Activated naive CD4-positive, alpha-beta T cell treated with anti-CD3 and anti-CD28 coated beads, Interleukin-2, amount 50 U/mL, for 72 hours (primary cell): ENCODE measurements around the gene GPLD1. TPM values are rescaled to one million over a fixed set of nuclear protein-coding genes. Genes with fewer than 3 reads are reported as not detected.
"Not testable (repeated sequence)": the region's sequence is repeated elsewhere in the genome, so short reads cannot be mapped to it uniquely, and the experiment has no call there.

Source experiments
- ATAC-seq, 2 donors: fragments of 150-1000 bp; cut with Tn5 transposase; 2 replicates each; pipeline ENCODE4 v1.10.0; 2021; ENCODE audit warnings: mild to moderate bottlenecking in 2 of 2, moderate library complexity in 2 of 2
- DNase-seq, 2 donors: peaks; one replicate each; pipeline ENCODE4 v3.0.0; 2021 to 2022; ENCODE audit warnings: low spot score in 2 of 2
- H3K27ac Mint-ChIP-seq, 2 donors: one replicate each; pipeline ENCODE4 v1.8.0; 2022; ENCODE audit warnings: mild to moderate bottlenecking in 2 of 2, mixed read lengths in 2 of 2
- H3K36me3 Mint-ChIP-seq, 2 donors: one replicate each; pipeline ENCODE4 v1.8.0; 2022; ENCODE audit warnings: mixed read lengths in 2 of 2
- H3K9me3 Mint-ChIP-seq, 2 donors: one replicate each; pipeline ENCODE4 v1.8.0; 2022; ENCODE audit warnings: mixed read lengths in 2 of 2
- total RNA-seq, 2 donors: library from RNA; stranded (reverse); gene quantifications; one replicate each; pipeline ENCODE4 v1.2.3, GENCODE V29; 2022

The GPLD1 gene
- total RNA-seq, 2 donors from 2014 or later: 0.16 to 0.99 TPM

GRCh38 chr6:24412294-24412693 is 77.1 kb downstream of the GPLD1 start:
- H3K36me3 Mint-ChIP-seq: no peaks in the 10 kb centered on the region
- no peak for DNase-seq
- no peaks in the 10 kb centered on the region for H3K9me3 Mint-ChIP-seq
- no peak for ATAC-seq
- H3K27ac Mint-ChIP-seq: peak overlapping the region in 1 of 2 donors; percentile 38

- H3K9me3 Mint-ChIP-seq: no peaks in the 10 kb centered on the region
- no peak overlapping the region for H3K27ac Mint-ChIP-seq
- H3K36me3 Mint-ChIP-seq: no peaks in the 10 kb centered on the region
- ATAC-seq (no peak), DNase-seq (no peak)
Observed at GRCh38 chr6:24410622-24411021, 78.8 kb downstream of the GPLD1 start.

- H3K36me3 Mint-ChIP-seq: peaks cover 0 to 7% of the 10 kb centered on the region in 2 donors
- DNase-seq: no peak
- H3K27ac Mint-ChIP-seq: no peak overlapping the region
Observed at GRCh38 chr6:24408719-24409410, 80.5 kb downstream of the GPLD1 start.

GRCh38 chr6:24405262-24405661 is 84.1 kb downstream of the GPLD1 start:
- Mint-ChIP-seq H3K27ac (no peak overlapping the region), H3K36me3 (peaks cover 5 to 14% of the 10 kb centered on the region in 2 donors), H3K9me3 (no peaks in the 10 kb centered on the region)
- ATAC-seq (no peak), DNase-seq (no peak)

More at GRCh38 chr6:24408719-24409410, 80.5 kb downstream of the GPLD1 start:
- no peak for ATAC-seq
- no peaks in the 10 kb centered on the region for H3K9me3 Mint-ChIP-seq

GRCh38 chr6:24403501-24403824 is 85.9 kb downstream of the GPLD1 start:
- peak overlapping the region; percentile 71 to 83 for H3K27ac Mint-ChIP-seq

GRCh38 chr6:24402697-24403500 is 86.5 kb downstream of the GPLD1 start, which contains the start of gene MRS2:
MRS2 (plus strand) TSS chr6:24402936; CDS start chr6:24403047, 111 bp downstream.
- ATAC-seq: peak; percentile 96 to 98
- peak within 1 kb of the TSS; percentile 71 to 83 for H3K27ac Mint-ChIP-seq
- peaks cover 11 to 14% of the 10 kb centered on the region in 2 donors for H3K36me3 Mint-ChIP-seq

More at GRCh38 chr6:24403501-24403824, 85.9 kb downstream of the GPLD1 start:
- DNase-seq (no peak), ATAC-seq (no peak)
- peaks cover 11 to 14% of the 10 kb centered on the region in 2 donors for H3K36me3 Mint-ChIP-seq
- no peaks in the 10 kb centered on the region for H3K9me3 Mint-ChIP-seq

GRCh38 chr6:24401458-24401857 is 87.9 kb downstream of the GPLD1 start:
- H3K36me3 Mint-ChIP-seq: peaks cover 11 to 18% of the 10 kb centered on the region in 2 donors
- H3K9me3 Mint-ChIP-seq: no peaks in the 10 kb centered on the region
- H3K27ac Mint-ChIP-seq: no peak overlapping the region
- no peak for ATAC-seq
- DNase-seq: no peak

More at GRCh38 chr6:24402697-24403500, 86.5 kb downstream of the GPLD1 start, which contains the start of gene MRS2:
- peak; percentile 73 to 89 for DNase-seq
- H3K9me3 Mint-ChIP-seq: no peaks in the 10 kb centered on the region

- not testable (repeated sequence) for ATAC-seq, H3K27ac Mint-ChIP-seq, DNase-seq, H3K9me3 Mint-ChIP-seq
- H3K36me3 Mint-ChIP-seq: peaks cover 11 to 18% of the 10 kb centered on the region in 2 donors
Observed at GRCh38 chr6:24400045-24401039, 89.0 kb downstream of the GPLD1 start.

- H3K27ac Mint-ChIP-seq: no peak overlapping the region
- no peak for ATAC-seq
- no peaks in the 10 kb centered on the region for H3K9me3 Mint-ChIP-seq
- no peak for DNase-seq
- H3K36me3 Mint-ChIP-seq: peaks cover 6 to 7% of the 10 kb centered on the region in 2 donors
Observed at GRCh38 chr6:24397631-24398030, 91.7 kb downstream of the GPLD1 start.

GRCh38 chr6:24396824-24397223 is 92.6 kb downstream of the GPLD1 start:
- DNase-seq (no peak), ATAC-seq (no peak)
- H3K27ac Mint-ChIP-seq: no peak overlapping the region
- H3K9me3 Mint-ChIP-seq: no peaks in the 10 kb centered on the region
- peaks cover 6 to 7% of the 10 kb centered on the region in 2 donors for H3K36me3 Mint-ChIP-seq

- Mint-ChIP-seq H3K9me3 (no peaks in the 10 kb centered on the region), H3K27ac (no peak overlapping the region), H3K36me3 (peaks cover 6 to 7% of the 10 kb centered on the region in 2 donors)
- no peak for DNase-seq
- ATAC-seq: no peak
Observed at GRCh38 chr6:24394780-24395437, 94.5 kb downstream of the GPLD1 start.

- DNase-seq (no peak), ATAC-seq (no peak)
- Mint-ChIP-seq H3K9me3 (no peaks in the 10 kb centered on the region), H3K27ac (no peak overlapping the region), H3K36me3 (peaks cover under 1 to 7% of the 10 kb centered on the region in 2 donors)
Observed at GRCh38 chr6:24394061-24394779, 95.2 kb downstream of the GPLD1 start.

- Mint-ChIP-seq H3K36me3 (peaks cover 0 to 7% of the 10 kb centered on the region in 2 donors), H3K27ac (no peak overlapping the region), H3K9me3 (no peaks in the 10 kb centered on the region)
- DNase-seq (no peak), ATAC-seq (peak in 1 of 2 donors; percentile 75)
Observed at GRCh38 chr6:24391756-24392405, 97.5 kb downstream of the GPLD1 start.

- Mint-ChIP-seq H3K36me3 (peaks cover 0 to under 1% of the 10 kb centered on the region in 2 donors), H3K27ac (no peak overlapping the region), H3K9me3 (no peaks in the 10 kb centered on the region)
- ATAC-seq (no peak), DNase-seq (no peak)
Observed at GRCh38 chr6:24391208-24391607, 98.2 kb downstream of the GPLD1 start.

- H3K36me3 Mint-ChIP-seq: no peaks in the 10 kb centered on the region
- ATAC-seq: no peak
Observed at GRCh38 chr6:24387818-24388217, 101.6 kb downstream of the GPLD1 start.

More at GRCh38 chr6:24387818-24388217, 101.6 kb downstream of the GPLD1 start:
- Mint-ChIP-seq H3K27ac (no peak overlapping the region), H3K9me3 (no peaks in the 10 kb centered on the region)
- DNase-seq: no peak
